Natural killer cell (primary cell): Measurements from ENCODE around the gene FAM222B. TPM values are rescaled to one million over a fixed set of nuclear protein-coding genes. Genes with fewer than 3 reads are reported as not detected.
"Not testable (repeated sequence)": the region's sequence is repeated elsewhere in the genome, so short reads cannot be mapped to it uniquely, and the experiment has no call there.

ENCODE experiments used
- ATAC-seq, 3 donors: fragments of 150-1000 bp in 2 of 3; fragments of 200-7000 bp in 1 of 3; cut with Tn5 transposase; 1 replicate in 1 of 3; 2 replicates in 2 of 3; pipeline ENCODE4 v1.10.0; 2021; ENCODE audit warnings: mild to moderate bottlenecking in 2 of 3, moderate library complexity in 2 of 3
- DNase-seq, 2 donors: peaks; one replicate each; pipeline versions ENCODE4 v3.0.0 to v3.0.0-alpha.2; 2013 to 2021; ENCODE audit warnings: mixed read lengths in 1 of 2
- H3K27ac ChIP-seq: one replicate; pipeline ENCODE4 v1.5.1; 2013; ENCODE audit warnings: mild to moderate bottlenecking, low read length
- H3K27me3 ChIP-seq: one replicate; pipeline ENCODE4 v1.6.1; 2013; ENCODE audit warnings: low read length; ENCODE audit not compliant: control insufficient read depth, insufficient read depth
- H3K36me3 ChIP-seq: one replicate; pipeline ENCODE4 v1.6.1; 2013; ENCODE audit warnings: low read length; ENCODE audit not compliant: control insufficient read depth, insufficient read depth
- H3K4me1 ChIP-seq: one replicate; pipeline ENCODE4 v1.6.1; 2013; ENCODE audit warnings: low read length; ENCODE audit not compliant: control insufficient read depth, insufficient read depth
- H3K4me3 ChIP-seq: one replicate; pipeline ENCODE4 v1.5.1; 2013; ENCODE audit warnings: low read length
- H3K9me3 ChIP-seq: one replicate; pipeline ENCODE4 v1.6.1; 2013; ENCODE audit warnings: low read length; ENCODE audit not compliant: control insufficient read depth, insufficient read depth
- H3K27ac Mint-ChIP-seq, 2 donors: one replicate each; pipeline ENCODE4 v1.8.0; 2022; ENCODE audit warnings: mild to moderate bottlenecking in 2 of 2, mixed read lengths in 2 of 2, moderate library complexity in 1 of 2
- H3K27me3 Mint-ChIP-seq, 2 donors: one replicate each; pipeline ENCODE4 v1.8.0; 2022; ENCODE audit warnings: low read depth in 2 of 2, mixed read lengths in 2 of 2
- H3K36me3 Mint-ChIP-seq: one replicate; pipeline ENCODE4 v1.8.0; 2022; ENCODE audit warnings: mixed read lengths
- H3K4me1 Mint-ChIP-seq, 2 donors: one replicate each; pipeline ENCODE4 v1.8.0; 2022; ENCODE audit warnings: mixed read lengths in 2 of 2
- H3K4me3 Mint-ChIP-seq: one replicate; pipeline ENCODE4 v1.8.0; 2022; ENCODE audit warnings: mild to moderate bottlenecking, moderate library complexity, mixed read lengths
- H3K9me3 Mint-ChIP-seq, 2 donors: one replicate each; pipeline ENCODE4 v1.8.0; 2022; ENCODE audit warnings: mixed read lengths in 2 of 2
- CTCF ChIP-seq: fragments of 200-600 bp; IDR thresholded peaks from one replicate; pipeline ENCODE4 v1.8.0; 2022; ENCODE audit warnings: antibody characterized with exemption
- WGBS: methylation state at CpG from one replicate; pipeline ENCODE4 v1.1.7; 2013; ENCODE audit warnings: missing lambda C conversion rate; ENCODE audit not compliant: insufficient coverage; 5-methylcytosine and 5-hydroxymethylcytosine counted together
- intact Hi-C: fragments of 100-400 bp; cut with micrococcal nuclease; formaldehyde crosslinking; loops from one replicate; pipeline ENCODE4 v1.14.2; 2022
- total RNA-seq, 4 donors: library from RNA; stranded (reverse); fragments of 120-200 nt in 1 of 4; gene quantifications; one replicate each; pipeline versions ENCODE4 v1.2.3 to v1.2.4, GENCODE V29; 2013 to 2022

Gene FAM222B
- total RNA-seq, 3 donors from 2014 or later (not counting 1 experiment from before 2014, with no cell fraction given): 16.9 to 26.0 (median 20.0) TPM

- WGBS: 97% methylated on average over 12 of the region's 12 CpGs
- no peak for DNase-seq
Measured at GRCh38 chr17:28737316-28737715, 105.3 kb downstream of the FAM222B start.

GRCh38 chr17:28735913-28736769, 106.4 kb downstream of the FAM222B start:
- H3K4me1 Mint-ChIP-seq, H3K9me3 Mint-ChIP-seq, H3K36me3 ChIP-seq, H3K36me3 Mint-ChIP-seq, DNase-seq, intact Hi-C loops, H3K27ac ChIP-seq, H3K9me3 ChIP-seq, H3K27me3 ChIP-seq, H3K4me3 Mint-ChIP-seq, H3K27ac Mint-ChIP-seq, H3K27me3 Mint-ChIP-seq, ATAC-seq, H3K4me3 ChIP-seq: not testable (repeated sequence)
- peaks cover 31% of the 10 kb centered on the region for H3K4me1 ChIP-seq
- no CpG with 5 or more reads among the region's 8 CpGs for WGBS

More at GRCh38 chr17:28737316-28737715, 105.3 kb downstream of the FAM222B start:
- no peaks in the 10 kb centered on the region for H3K27me3 Mint-ChIP-seq
- peaks cover 0 to 10% of the 10 kb centered on the region in 2 donors for H3K4me1 Mint-ChIP-seq
- H3K27ac Mint-ChIP-seq: no peak overlapping the region
- Histone ChIP-seq H3K27ac (peak overlapping the region; percentile 91), H3K36me3 (no peaks in the 10 kb centered on the region), H3K9me3 (no peaks in the 10 kb centered on the region), H3K4me1 (peaks cover 42% of the 10 kb centered on the region), H3K27me3 (no peaks in the 10 kb centered on the region), H3K4me3 (no peak overlapping the region)
- intact Hi-C loops: no loop called here
- ATAC-seq: no peak
- H3K9me3 Mint-ChIP-seq: no peaks in the 10 kb centered on the region
- no peak overlapping the region for H3K4me3 Mint-ChIP-seq
- no peaks in the 10 kb centered on the region for H3K36me3 Mint-ChIP-seq
- TF ChIP-seq CTCF: no peak

GRCh38 chr17:28735242-28735722, 107.3 kb downstream of the FAM222B start:
- Histone ChIP-seq H3K4me3 (no peak overlapping the region), H3K27me3 (no peaks in the 10 kb centered on the region), H3K4me1 (peaks cover 24% of the 10 kb centered on the region), H3K36me3 (no peaks in the 10 kb centered on the region), H3K27ac (no peak overlapping the region), H3K9me3 (no peaks in the 10 kb centered on the region)
- ATAC-seq (no peak), DNase-seq (no peak)
- 86% methylated on average over 5 of the region's 5 CpGs for WGBS
- H3K27me3 Mint-ChIP-seq: no peaks in the 10 kb centered on the region
- no peak for TF ChIP-seq CTCF
- H3K36me3 Mint-ChIP-seq: no peaks in the 10 kb centered on the region
- intact Hi-C loops: no loop called here
- H3K4me1 Mint-ChIP-seq: peaks cover 0 to 10% of the 10 kb centered on the region in 2 donors
- H3K4me3 Mint-ChIP-seq: no peak overlapping the region
- H3K9me3 Mint-ChIP-seq: no peaks in the 10 kb centered on the region
- H3K27ac Mint-ChIP-seq: no peak overlapping the region

GRCh38 chr17:28734712-28735241, 107.8 kb downstream of the FAM222B start:
- intact Hi-C loops: no loop called here
- Histone ChIP-seq H3K27ac (no peak overlapping the region), H3K27me3 (no peaks in the 10 kb centered on the region), H3K4me3 (no peak overlapping the region), H3K9me3 (no peaks in the 10 kb centered on the region), H3K4me1 (peaks cover 24% of the 10 kb centered on the region), H3K36me3 (no peaks in the 10 kb centered on the region)
- ATAC-seq (no peak), DNase-seq (no peak)
- no peak for TF ChIP-seq CTCF
- Mint-ChIP-seq H3K4me1 (peaks cover 0 to 10% of the 10 kb centered on the region in 2 donors), H3K27ac (no peak overlapping the region), H3K36me3 (no peaks in the 10 kb centered on the region), H3K9me3 (no peaks in the 10 kb centered on the region), H3K27me3 (no peaks in the 10 kb centered on the region), H3K4me3 (no peak overlapping the region)
- WGBS: 90% methylated on average over 10 of the region's 10 CpGs
